Activated CD4-positive, alpha-beta T cell treated with anti-CD3 and anti-CD28 coated beads, Interleukin-2, amount 10 ng/mL, durations not matched to agents 24 days and 14 days (primary cell): ENCODE results near the gene LMO7. TPM values are rescaled to one million over a fixed set of nuclear protein-coding genes. Genes with fewer than 3 reads are reported as not detected.

Source experiments
- DNase-seq: peaks from one replicate; pipeline ENCODE4 v3.0.0; 2022
- H3K27ac Mint-ChIP-seq: one replicate; pipeline ENCODE4 v1.8.0; 2022; ENCODE audit warnings: mild to moderate bottlenecking, mixed read lengths
- H3K27me3 Mint-ChIP-seq: one replicate; pipeline ENCODE4 v1.8.0; 2022; ENCODE audit warnings: mixed read lengths
- H3K36me3 Mint-ChIP-seq: one replicate; pipeline ENCODE4 v1.8.0; 2022; ENCODE audit warnings: low read depth, mild to moderate bottlenecking, mixed read lengths
- H3K4me1 Mint-ChIP-seq: one replicate; pipeline ENCODE4 v1.8.0; 2021; ENCODE audit warnings: mixed read lengths
- H3K4me3 Mint-ChIP-seq: one replicate; pipeline ENCODE4 v1.8.0; 2022; ENCODE audit warnings: mild to moderate bottlenecking, moderate library complexity, mixed read lengths
- H3K9me3 Mint-ChIP-seq: one replicate; pipeline ENCODE4 v1.8.0; 2021; ENCODE audit warnings: mixed read lengths
- intact Hi-C: fragments of 100-400 bp; cut with micrococcal nuclease; formaldehyde crosslinking; loops from one replicate; pipeline ENCODE4 v1.15.1; 2023
- total RNA-seq: library from RNA; stranded (reverse); gene quantifications from 2 replicates; pipeline ENCODE4 v1.2.3, GENCODE V29; 2022

Gene LMO7
- total RNA-seq, 1 donor from 2014 or later: 4.3 TPM

- intact Hi-C loops: loop anchor here (5.0 kb wide), 1 partner anchor 159 kb away; no protein-coding TSS in a partner anchor
- H3K9me3 Mint-ChIP-seq: no peaks in the 10 kb centered on the region
- H3K4me3 Mint-ChIP-seq: no peak overlapping the region
- H3K27ac Mint-ChIP-seq: no peak overlapping the region
- DNase-seq: no peak
- H3K4me1 Mint-ChIP-seq: no peaks in the 10 kb centered on the region
- H3K36me3 Mint-ChIP-seq: peaks cover 12% of the 10 kb centered on the region
- no peaks in the 10 kb centered on the region for H3K27me3 Mint-ChIP-seq
Observed at GRCh38 chr13:75855847-75856246, 219.7 kb downstream of the LMO7 start.

GRCh38 chr13:75857291-75857690 is 221.2 kb downstream of the LMO7 start:
- no peaks in the 10 kb centered on the region for H3K9me3 Mint-ChIP-seq
- H3K36me3 Mint-ChIP-seq: peaks cover 10% of the 10 kb centered on the region
- no peaks in the 10 kb centered on the region for H3K4me1 Mint-ChIP-seq
- H3K27ac Mint-ChIP-seq: no peak overlapping the region
- intact Hi-C loops: loop anchor here (5.0 kb wide), 1 partner anchor 160 kb away; no protein-coding TSS in a partner anchor
- no peak overlapping the region for H3K4me3 Mint-ChIP-seq
- no peaks in the 10 kb centered on the region for H3K27me3 Mint-ChIP-seq
- no peak for DNase-seq

GRCh38 chr13:75860935-75861334 is 224.8 kb downstream of the LMO7 start:
- Mint-ChIP-seq H3K36me3 (peaks cover 2% of the 10 kb centered on the region), H3K27ac (no peak overlapping the region), H3K4me3 (no peak overlapping the region), H3K4me1 (no peaks in the 10 kb centered on the region), H3K9me3 (no peaks in the 10 kb centered on the region), H3K27me3 (no peaks in the 10 kb centered on the region)
- intact Hi-C loops: no loop called here
- no peak for DNase-seq

GRCh38 chr13:75861786-75862185 is 225.7 kb downstream of the LMO7 start:
- H3K27ac Mint-ChIP-seq: no peak overlapping the region
- H3K36me3 Mint-ChIP-seq: peaks cover 2% of the 10 kb centered on the region
- DNase-seq: no peak
- no peaks in the 10 kb centered on the region for H3K4me1 Mint-ChIP-seq
- peaks cover 2% of the 10 kb centered on the region for H3K27me3 Mint-ChIP-seq
- no peaks in the 10 kb centered on the region for H3K9me3 Mint-ChIP-seq
- intact Hi-C loops: no loop called here
- H3K4me3 Mint-ChIP-seq: no peak overlapping the region

GRCh38 chr13:75864718-75865117 is 228.6 kb downstream of the LMO7 start:
- peaks cover 2% of the 10 kb centered on the region for H3K36me3 Mint-ChIP-seq
- intact Hi-C loops: no loop called here
- no peaks in the 10 kb centered on the region for H3K9me3 Mint-ChIP-seq
- no peak overlapping the region for H3K27ac Mint-ChIP-seq
- H3K4me3 Mint-ChIP-seq: no peak overlapping the region
- H3K27me3 Mint-ChIP-seq: peaks cover 4% of the 10 kb centered on the region
- H3K4me1 Mint-ChIP-seq: no peaks in the 10 kb centered on the region
- no peak for DNase-seq

- Mint-ChIP-seq H3K4me3 (no peak overlapping the region), H3K27me3 (peaks cover 8% of the 10 kb centered on the region), H3K4me1 (peaks cover 5% of the 10 kb centered on the region), H3K27ac (no peak overlapping the region), H3K9me3 (no peaks in the 10 kb centered on the region), H3K36me3 (no peaks in the 10 kb centered on the region)
- intact Hi-C loops: no loop called here
- no peak for DNase-seq
Observed at GRCh38 chr13:75867379-75868117, 231.4 kb downstream of the LMO7 start.

- intact Hi-C loops: loop anchor here (5.0 to 10.0 kb wide), 2 partner anchors 173 to 1695 kb away; no protein-coding TSS in a partner anchor
- Mint-ChIP-seq H3K4me3 (peak overlapping the region; percentile 57), H3K27ac (no peak overlapping the region), H3K27me3 (peaks cover 8% of the 10 kb centered on the region), H3K4me1 (peaks cover 7% of the 10 kb centered on the region), H3K9me3 (no peaks in the 10 kb centered on the region), H3K36me3 (no peaks in the 10 kb centered on the region)
- peak; percentile 76 for DNase-seq
Observed at GRCh38 chr13:75869981-75870380, 233.9 kb downstream of the LMO7 start.

GRCh38 chr13:75870397-75870903 is 234.3 kb downstream of the LMO7 start:
- Mint-ChIP-seq H3K36me3 (no peaks in the 10 kb centered on the region), H3K27me3 (peaks cover 8% of the 10 kb centered on the region), H3K27ac (no peak overlapping the region), H3K4me1 (peaks cover 10% of the 10 kb centered on the region), H3K4me3 (peak overlapping the region; percentile 57), H3K9me3 (no peaks in the 10 kb centered on the region)
- DNase-seq: peak; percentile 66
- intact Hi-C loops: loop anchor here (5.0 to 10.0 kb wide), 2 partner anchors 173 to 1694 kb away; no protein-coding TSS in a partner anchor

GRCh38 chr13:75871059-75871458 is 234.9 kb downstream of the LMO7 start:
- DNase-seq: no peak
- Mint-ChIP-seq H3K4me3 (peak overlapping the region; percentile 11), H3K9me3 (no peaks in the 10 kb centered on the region), H3K27ac (no peak overlapping the region), H3K4me1 (peaks cover 15% of the 10 kb centered on the region), H3K27me3 (peaks cover 8% of the 10 kb centered on the region), H3K36me3 (no peaks in the 10 kb centered on the region)
- intact Hi-C loops: loop anchor here (5.0 to 10.0 kb wide), 2 partner anchors 174 to 1694 kb away; no protein-coding TSS in a partner anchor

- no peak for DNase-seq
- Mint-ChIP-seq H3K27me3 (peaks cover 10% of the 10 kb centered on the region), H3K4me3 (no peak overlapping the region), H3K36me3 (no peaks in the 10 kb centered on the region), H3K4me1 (peaks cover 17% of the 10 kb centered on the region), H3K9me3 (no peaks in the 10 kb centered on the region), H3K27ac (no peak overlapping the region)
- intact Hi-C loops: loop anchor here (5.0 to 10.0 kb wide), 2 partner anchors 176 to 1692 kb away; no protein-coding TSS in a partner anchor
Observed at GRCh38 chr13:75872980-75873379, 236.8 kb downstream of the LMO7 start.

- intact Hi-C loops: loop anchor here (5.0 to 10.0 kb wide), 2 partner anchors 176 to 1691 kb away; no protein-coding TSS in a partner anchor
- Mint-ChIP-seq H3K4me3 (no peak overlapping the region), H3K9me3 (no peaks in the 10 kb centered on the region), H3K36me3 (no peaks in the 10 kb centered on the region), H3K27ac (no peak overlapping the region), H3K4me1 (peaks cover 17% of the 10 kb centered on the region), H3K27me3 (peaks cover 10% of the 10 kb centered on the region)
- peak; percentile 25 for DNase-seq
Observed at GRCh38 chr13:75873494-75873893, 237.4 kb downstream of the LMO7 start.

- no peak overlapping the region for H3K4me3 Mint-ChIP-seq
- H3K36me3 Mint-ChIP-seq: no peaks in the 10 kb centered on the region
- H3K27me3 Mint-ChIP-seq: peaks cover 16% of the 10 kb centered on the region
- H3K4me1 Mint-ChIP-seq: peaks cover 13% of the 10 kb centered on the region
- intact Hi-C loops: loop anchor here (5.0 to 10.0 kb wide), 3 partner anchors 113 to 1689 kb away; no protein-coding TSS in a partner anchor
- no peak for DNase-seq
- no peaks in the 10 kb centered on the region for H3K9me3 Mint-ChIP-seq
- no peak overlapping the region for H3K27ac Mint-ChIP-seq
Observed at GRCh38 chr13:75875450-75875849, 239.3 kb downstream of the LMO7 start.

GRCh38 chr13:75876142-75877050 is 240.3 kb downstream of the LMO7 start:
- peaks cover 16% of the 10 kb centered on the region for H3K27me3 Mint-ChIP-seq
- intact Hi-C loops: loop anchor here (1.0 to 10.0 kb wide), 6 partner anchors 114 to 1688 kb away; no protein-coding TSS in a partner anchor
- H3K27ac Mint-ChIP-seq: no peak overlapping the region
- DNase-seq: peak; percentile 85
- H3K4me1 Mint-ChIP-seq: peaks cover 12% of the 10 kb centered on the region
- peak overlapping the region; percentile 24 for H3K4me3 Mint-ChIP-seq
- no peaks in the 10 kb centered on the region for H3K9me3 Mint-ChIP-seq
- H3K36me3 Mint-ChIP-seq: no peaks in the 10 kb centered on the region
